DND-41 (cell line): ENCODE results near the gene NINJ1.

ENCODE experiments used
- ATAC-seq: fragments of 200-7000 bp; cut with Tn5 transposase; 3 replicates; pipeline ENCODE4 v1.9.1; 2021; ENCODE audit warnings: low read depth; ENCODE audit not compliant: insufficient read depth
- DNase-seq: peaks from one replicate; pipeline ENCODE4 v3.0.0-alpha.2; 2020
- H2AFZ ChIP-seq: 2 replicates; pipeline ENCODE4 v1.6.0; 2012; ENCODE audit warnings: low read depth, low read length
- H3K27ac ChIP-seq: 2 replicates; pipeline ENCODE4 v1.5.1; 2012; ENCODE audit warnings: low read length, inconsistent platforms
- H3K27me3 ChIP-seq: fragments of 200-600 bp; sonication (generic); 2 replicates; pipeline ENCODE4 v1.6.0; 2012; ENCODE audit warnings: low read length, mild to moderate bottlenecking, inconsistent platforms; ENCODE audit not compliant: insufficient read depth, poor library complexity
- H3K36me3 ChIP-seq: 2 replicates; pipeline ENCODE4 v1.5.1; 2012; ENCODE audit warnings: low read length, inconsistent platforms; ENCODE audit not compliant: insufficient read depth
- H3K4me1 ChIP-seq: 2 replicates; pipeline ENCODE4 v1.5.1; 2012; ENCODE audit warnings: mild to moderate bottlenecking, low read length; ENCODE audit not compliant: insufficient read depth
- H3K4me2 ChIP-seq: 2 replicates; pipeline ENCODE4 v1.6.0; 2012; ENCODE audit warnings: mild to moderate bottlenecking, moderate library complexity, low read length, inconsistent platforms; ENCODE audit not compliant: insufficient read depth
- H3K4me3 ChIP-seq, 2 experiments: fragments of 200-600 bp in 1 of 2; shearing (Covaris generic) in 1 of 2; 2 replicates each; pipeline ENCODE4 v1.5.1; 2012 to 2016; ENCODE audit warnings: inconsistent platforms in 2 of 2, low read length in 2 of 2, mild to moderate bottlenecking in 2 of 2, low read depth in 1 of 2, moderate library complexity in 1 of 2
- H3K79me2 ChIP-seq: 2 replicates; pipeline ENCODE4 v1.6.0; 2012; ENCODE audit warnings: low read length, inconsistent platforms; ENCODE audit not compliant: insufficient read depth
- H3K9ac ChIP-seq: 2 replicates; pipeline ENCODE4 v1.6.0; 2012; ENCODE audit warnings: low read depth, mild to moderate bottlenecking, inconsistent platforms, low read length, moderate library complexity
- H3K9me3 ChIP-seq: 2 replicates; pipeline ENCODE4 v1.5.1; 2012; ENCODE audit warnings: low read length, moderate library complexity, mild to moderate bottlenecking, inconsistent platforms; ENCODE audit not compliant: insufficient read depth, severe bottlenecking
- H4K20me1 ChIP-seq: 2 replicates; pipeline ENCODE4 v1.6.0; 2012; ENCODE audit warnings: low read length; ENCODE audit not compliant: insufficient read depth
- CTCF ChIP-seq: IDR thresholded peaks from 2 replicates; pipeline ENCODE4 v1.5.1; 2012; ENCODE audit warnings: borderline replicate concordance, low read length, moderate library complexity, mild to moderate bottlenecking; ENCODE audit not compliant: poor library complexity, severe bottlenecking; ENCODE audit errors: extremely low read depth
- EZH2 ChIP-seq: IDR thresholded peaks from 3 replicates; pipeline ENCODE4 v1.6.1; 2012; ENCODE audit warnings: borderline replicate concordance, low read depth, mild to moderate bottlenecking, moderate library complexity, low read length, inconsistent platforms; ENCODE audit not compliant: severe bottlenecking

The NINJ1 gene

GRCh38 chr9:93123561-93124283, 10.3 kb downstream of the NINJ1 start:
- no peak for DNase-seq

GRCh38 chr9:93122721-93123221, 11.3 kb downstream of the NINJ1 start:
- H3K9ac ChIP-seq = no peak overlapping the region
- H3K9me3 ChIP-seq = no peaks in the 10 kb centered on the region
- no peak overlapping the region for H2AFZ ChIP-seq
- H3K27ac ChIP-seq = no peak overlapping the region
- no peak overlapping the region for H3K4me2 ChIP-seq
- H3K36me3 ChIP-seq = peaks cover 9% of the 10 kb centered on the region
- H3K27me3 ChIP-seq = no peaks in the 10 kb centered on the region
- H4K20me1 ChIP-seq = no peaks in the 10 kb centered on the region
- TF ChIP-seq CTCF (no peak), EZH2 (no peak)
- ATAC-seq (no peak), DNase-seq (no peak)
- no peak overlapping the region for H3K4me3 ChIP-seq
- no peaks in the 10 kb centered on the region for H3K79me2 ChIP-seq
- H3K4me1 ChIP-seq = no peaks in the 10 kb centered on the region

More at GRCh38 chr9:93123561-93124283, 10.3 kb downstream of the NINJ1 start:
- Histone ChIP-seq H3K4me2 (no peak overlapping the region), H4K20me1 (no peaks in the 10 kb centered on the region), H3K79me2 (no peaks in the 10 kb centered on the region), H3K9ac (no peak overlapping the region), H3K4me3 (no peak overlapping the region), H3K36me3 (peaks cover 9% of the 10 kb centered on the region), H3K27me3 (no peaks in the 10 kb centered on the region), H3K4me1 (no peaks in the 10 kb centered on the region), H2AFZ (no peak overlapping the region), H3K27ac (no peak overlapping the region), H3K9me3 (no peaks in the 10 kb centered on the region)
- ATAC-seq = no peak
- TF ChIP-seq CTCF = no peak
- no peak for TF ChIP-seq EZH2

- Histone ChIP-seq H3K9ac (no peak overlapping the region), H3K4me2 (no peak overlapping the region), H3K27ac (no peak overlapping the region), H3K9me3 (no peaks in the 10 kb centered on the region), H3K79me2 (no peaks in the 10 kb centered on the region), H2AFZ (no peak overlapping the region), H3K4me3 (no peak overlapping the region), H3K4me1 (no peaks in the 10 kb centered on the region), H3K36me3 (peaks cover 9% of the 10 kb centered on the region), H4K20me1 (no peaks in the 10 kb centered on the region), H3K27me3 (no peaks in the 10 kb centered on the region)
- TF ChIP-seq CTCF (no peak), EZH2 (no peak)
- ATAC-seq = no peak
- DNase-seq = no peak
Observed at GRCh38 chr9:93121316-93122241, 12.5 kb downstream of the NINJ1 start.
